HepG2 (cell line): ENCODE data around the gene TIMP3. TPM values are rescaled to one million over a fixed set of nuclear protein-coding genes. Genes with fewer than 3 reads are reported as not detected.

Experiments used
- ATAC-seq: fragments of 200-7000 bp; cut with Tn5 transposase; 3 replicates; pipeline ENCODE4 v1.9.1; 2020; ENCODE audit warnings: mild to moderate bottlenecking, moderate library complexity
- BruUV-seq: library from RNA; stranded (reverse); fragments of 400-500 nt; replicated peaks from 2 replicates; lab custom pipeline; 2021; lab: Mats Ljungman, UMichigan
- CTCF ChIA-PET: fragments of 300-600 bp; formaldehyde crosslinking; extraction: SDS; loops from one replicate; lab custom pipeline; 2021; ENCODE audit warnings: low total read pairs, inconsistent platforms, low intra/inter-chr PET ratio; lab: Yijun Ruan, JAX
- POLR2A ChIA-PET: fragments of 350-600 bp; sonication (Branson Sonifier 250); formaldehyde crosslinking; loops from one replicate; lab custom pipeline; 2020; ENCODE audit warnings: antibody characterized with exemption, inconsistent platforms; lab: Yijun Ruan, JAX
- DNase-seq: peaks from one replicate; pipeline ENCODE4 v3.0.0-alpha.2; 2015; ENCODE audit warnings: low spot score
- FAIRE-seq: peaks from 3 replicates; lab custom pipeline; 2011; peaks lifted over from hg19 to GRCh38; lab: Jason Lieb, UNC
- H2AFZ ChIP-seq: one replicate; pipeline ENCODE4 v1.6.1; 2011; ENCODE audit warnings: low read length, inconsistent platforms
- H3K27ac ChIP-seq: fragments of 300-600 bp; 3 replicates; pipeline ENCODE4 v1.8.0; 2011; ENCODE audit warnings: mixed run types, mild to moderate bottlenecking, mixed read lengths, low read length, inconsistent platforms; ENCODE audit not compliant: insufficient read depth; ENCODE audit errors: extremely low read length
- H3K27me3 ChIP-seq, 2 experiments: fragments of 200-600 bp in 1 of 2; 2 replicates in 1 of 2; 3 replicates in 1 of 2; pipeline versions ENCODE4 v1.6.0 to v1.8.0; 2011; ENCODE audit warnings: low read length in 2 of 2, mild to moderate bottlenecking in 2 of 2, moderate library complexity in 2 of 2, inconsistent platforms in 1 of 2; ENCODE audit not compliant: insufficient read depth in 2 of 2, control insufficient read depth in 1 of 2
- H3K36me3 ChIP-seq, 2 experiments: fragments of 200-600 bp in 1 of 2; replicated peaks in 1 of 2; 2 replicates in 1 of 2; 3 replicates in 1 of 2; pipeline versions ENCODE4 v1.5.1 to v1.8.0; 2011; ENCODE audit warnings: low read length in 2 of 2, inconsistent platforms in 1 of 2; ENCODE audit not compliant: insufficient read depth in 2 of 2, control insufficient read depth in 1 of 2
- H3K4me1 ChIP-seq: 2 replicates; pipeline ENCODE4 v1.5.1; 2012; ENCODE audit warnings: low read length, inconsistent platforms; ENCODE audit not compliant: insufficient read depth
- H3K4me2 ChIP-seq: 2 replicates; pipeline ENCODE4 v1.6.0; 2011; ENCODE audit warnings: low read depth, low read length, inconsistent platforms
- H3K4me3 ChIP-seq, 3 experiments: fragments of 200-600 bp in 1 of 3; sonication (generic), shearing (Covaris generic) in 1 of 3; replicated peaks in 1 of 3; 2 replicates each; pipeline ENCODE4 v1.5.1; 2011 to 2016; ENCODE audit warnings: low read length in 3 of 3, inconsistent platforms in 2 of 3, low read depth in 2 of 3, mild to moderate bottlenecking in 2 of 3, control low read depth in 1 of 3, mixed read lengths in 1 of 3; ENCODE audit not compliant: insufficient read depth in 1 of 3
- H3K79me2 ChIP-seq: one replicate; pipeline ENCODE4 v1.6.1; 2011; ENCODE audit warnings: low read length, inconsistent platforms; ENCODE audit not compliant: insufficient read depth
- H3K9ac ChIP-seq: 2 replicates; pipeline ENCODE4 v1.6.0; 2011; ENCODE audit warnings: mild to moderate bottlenecking, low read depth, low read length, inconsistent platforms; ENCODE audit not compliant: insufficient read depth
- H3K9me3 ChIP-seq: 2 replicates; pipeline ENCODE4 v1.5.1; 2012; ENCODE audit warnings: mild to moderate bottlenecking, low read length
- H4K20me1 ChIP-seq: 2 replicates; pipeline ENCODE4 v1.6.0; 2011; ENCODE audit warnings: inconsistent platforms, mild to moderate bottlenecking, low read length, moderate library complexity; ENCODE audit not compliant: insufficient read depth
- NR2F2 ChIP-seq: IDR thresholded peaks from 2 replicates; pipeline ENCODE4 v1.6.1; 2012; ENCODE audit warnings: low read depth, inconsistent platforms, borderline replicate concordance
- RFX5 ChIP-seq: IDR thresholded peaks from 2 replicates; pipeline ENCODE4 v1.6.1; 2011; ENCODE audit warnings: low read depth, low read length, improper control_type of control experiment
- SETDB1 ChIP-seq: sonication (generic); formaldehyde crosslinking; IDR thresholded peaks from 2 replicates; pipeline ENCODE4 v1.5.1; 2020; ENCODE audit warnings: missing genetic modification reagents, mild to moderate bottlenecking, borderline replicate concordance
- STAG1 ChIP-seq: sonication (generic); formaldehyde crosslinking; IDR thresholded peaks from 2 replicates; pipeline ENCODE4 v1.4.0; 2020; ENCODE audit warnings: missing genetic modification reagents
- ZBTB3 ChIP-seq: sonication (generic); formaldehyde crosslinking; IDR thresholded peaks from 2 replicates; pipeline ENCODE4 v1.4.0; 2020; ENCODE audit warnings: low read depth, mild to moderate bottlenecking, moderate library complexity, missing genetic modification reagents, borderline replicate concordance
- ZFP82 ChIP-seq: sonication (generic); formaldehyde crosslinking; IDR thresholded peaks from 2 replicates; pipeline ENCODE4 v1.5.1; 2020; ENCODE audit warnings: mild to moderate bottlenecking, missing genetic modification reagents, borderline replicate concordance
- ZNF556 ChIP-seq: sonication (generic); formaldehyde crosslinking; IDR thresholded peaks from 2 replicates; pipeline ENCODE4 v1.4.0; 2020; ENCODE audit warnings: mild to moderate bottlenecking, missing genetic modification reagents, borderline replicate concordance
- WGBS: methylation state at CpG from one replicate; pipeline ENCODE4 v1.1.6; 2017; ENCODE audit warnings: low lambda C conversion rate; 5-methylcytosine and 5-hydroxymethylcytosine counted together
- in situ Hi-C: cut with HindIII; loops from 2 replicates; pipeline ENCODE4 v1.10.0; 2017; ENCODE audit warnings: low pct_unique_long_range_greater_than_20kb; ENCODE audit not compliant: extremely low pct_ligation_motif_present
- intact Hi-C: fragments of 100-400 bp; cut with micrococcal nuclease; formaldehyde crosslinking; loops from one replicate; pipeline ENCODE4 v1.10.0; 2022; ENCODE audit not compliant: unreplicated experiment
- polyA plus RNA-seq, 8 experiments: library from polyadenylated mRNA; depleted of rRNA in 3 of 8; stranded (reverse) in 7 of 8; unstranded in 1 of 8; fragments of >200 nt; fragmentation: Illumina TruSeq in 4 of 8; extraction: Trizol in 4 of 8; gene quantifications; 2 replicates each; pipeline versions ENCODE4 v1.2.1 to v1.2.3, GENCODE V29; 2011 to 2016; ENCODE audit warnings: low read depth in 4 of 8, missing spikeins in 1 of 8, mixed read lengths in 1 of 8; ENCODE audit not compliant: insufficient read depth in 1 of 8
- total RNA-seq, 5 experiments: library from RNA; depleted of rRNA; stranded (reverse); fragments of >200 nt; fragmentation: Illumina TruSeq; extraction: Trizol; gene quantifications; 2 replicates each; pipeline ENCODE4 v1.2.3, GENCODE V29; 2016; ENCODE audit warnings: low read depth in 1 of 5

TIMP3 gene
- total and polyA plus RNA-seq, 2 of the 13 experiments (the other 11 are each of a cell fraction or from before 2014, with no cell fraction given), result 57.3 to 86.6 TPM

GRCh38 chr22:32900886-32901635 is 99.6 kb downstream of the TIMP3 start:
- TF ChIP-seq RFX5 (no peak), ZNF556 (no peak), ZFP82 (CRISPR knock-in tag) (no peak), NR2F2 (no peak)
- 93% methylated on average over 4 of the region's 4 CpGs for WGBS
- Histone ChIP-seq H3K9ac (no peak overlapping the region), H3K36me3 (no peaks in the 10 kb centered on the region), H3K27ac (no peak overlapping the region), H2AFZ (no peak overlapping the region), H3K4me3 (no peak overlapping the region), H4K20me1 (no peaks in the 10 kb centered on the region), H3K79me2 (no peaks in the 10 kb centered on the region), H3K4me2 (no peak overlapping the region), H3K9me3 (no peaks in the 10 kb centered on the region), H3K4me1 (no peaks in the 10 kb centered on the region), H3K27me3 (no peaks in the 10 kb centered on the region)
- ATAC-seq (no peak), DNase-seq (no peak), FAIRE-seq (no peak)
- POLR2A ChIA-PET, result no interaction called here
- no TSS peak for BruUV-seq
- intact Hi-C loops, result no loop called here
- CTCF ChIA-PET, result no interaction called here
- in situ Hi-C loops, result no loop called here

DNA sequence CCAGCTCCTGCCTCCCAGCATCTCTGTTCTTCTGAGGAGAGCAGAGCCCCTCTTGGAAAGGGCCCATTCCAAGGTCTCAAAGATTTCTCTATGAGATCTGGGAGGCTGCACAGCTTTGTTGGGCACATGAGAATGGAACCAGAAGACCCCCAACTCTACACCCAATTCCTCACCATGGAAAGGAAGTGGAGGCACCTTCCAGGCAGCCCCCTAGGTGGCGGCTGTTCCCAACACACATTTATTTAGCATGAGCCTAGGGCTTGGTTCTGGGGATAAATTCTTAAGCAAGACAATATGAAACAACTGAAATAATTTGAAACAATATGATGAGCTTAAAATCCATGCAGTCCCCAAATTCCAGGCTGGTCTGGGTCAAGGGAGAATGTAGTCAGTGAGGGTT is 100.4 kb downstream of the TIMP3 start:
- WGBS, result 100% methylated on average over 1 of the region's 1 CpG

More for the DNA sequence above, 100.4 kb downstream of the TIMP3 start:
- intact Hi-C loops (no loop called here), in situ Hi-C loops (no loop called here)
- no peak overlapping the region for H3K4me3 ChIP-seq
- DNase-seq (no peak), ATAC-seq (no peak), FAIRE-seq (no peak)
- no peak overlapping the region for H2AFZ ChIP-seq
- BruUV-seq, result no TSS peak
- no peaks in the 10 kb centered on the region for H3K9me3 ChIP-seq
- no peak overlapping the region for H3K4me2 ChIP-seq
- TF ChIP-seq STAG1 (CRISPR knock-in tag), result 0 out of 2 replicates have a peak, but pooled peaks have one; percentile 11
- no peak for TF ChIP-seq ZBTB3 (CRISPR knock-in tag)
- no peak for TF ChIP-seq SETDB1 (CRISPR knock-in tag)
- TF ChIP-seq, all 625 proteins: peak for 1
- no peak overlapping the region for H3K27ac ChIP-seq
- POLR2A ChIA-PET, result no interaction called here
- CTCF ChIA-PET, result no interaction called here
- H3K36me3 ChIP-seq, result no peaks in the 10 kb centered on the region
- no peaks in the 10 kb centered on the region for H3K27me3 ChIP-seq
- no peaks in the 10 kb centered on the region for H4K20me1 ChIP-seq
- no peaks in the 10 kb centered on the region for H3K4me1 ChIP-seq
- no peaks in the 10 kb centered on the region for H3K79me2 ChIP-seq
- no peak overlapping the region for H3K9ac ChIP-seq
